ENCODE measurements around the gene SLC22A5. TPM values are rescaled to one million over a fixed set of nuclear protein-coding genes. Genes with fewer than 3 reads are reported as not detected.

Gene SLC22A5
- polyA plus RNA-seq (2013, experiment 1 of 2) = 1.4 TPM
- 1.7 TPM for polyA plus RNA-seq (2013, experiment 2 of 2)

- H3K9me3 ChIP-seq (ENCODE audit: insufficient read depth, low read depth, low read length) = no peaks in the 10 kb centered on the region
- peaks cover 7% of the 10 kb centered on the region; the same call in 1 of the 2 replicates for H3K4me1 ChIP-seq (ENCODE audit: insufficient read depth, low read length)
- no peaks in the 10 kb centered on the region for H3K36me3 ChIP-seq (ENCODE audit: insufficient read depth, low read length)
- H3K9ac ChIP-seq (ENCODE audit: low read depth, low read length) = peak within 1 kb of the TSS; percentile 52
- H3K4me3 ChIP-seq (ENCODE audit: low read length) = peak within 1 kb of the TSS; percentile 62
- under 1% methylated on average over 83 of the region's 83 CpGs for WGBS
- H3K27ac ChIP-seq (ENCODE audit: low read depth, low read length) = no peak within 1 kb of the TSS
- H3K27me3 ChIP-seq (ENCODE audit: insufficient read depth, low read length) = peaks cover 34% of the 10 kb centered on the region
Measured at GRCh38 chr5:132369474-132370180, at the start of gene SLC22A5. SLC22A5 (plus strand) TSS chr5:132369710; CDS start chr5:132369973, 263 bp downstream.

GRCh38 chr5:132319975-132320374 is 49.5 kb upstream of the SLC22A5 start:
- no peaks in the 10 kb centered on the region for H3K27me3 ChIP-seq (ENCODE audit: insufficient read depth, low read length)
- no peaks in the 10 kb centered on the region for H3K36me3 ChIP-seq (ENCODE audit: insufficient read depth, low read length)
- no peaks in the 10 kb centered on the region for H3K9me3 ChIP-seq (ENCODE audit: insufficient read depth, low read depth, low read length)
- no peak overlapping the region for H3K4me3 ChIP-seq (ENCODE audit: low read length)
- no peak overlapping the region for H3K9ac ChIP-seq (ENCODE audit: low read depth, low read length)
- WGBS = 89% methylated on average over 1 of the region's 1 CpG
- H3K4me1 ChIP-seq (ENCODE audit: insufficient read depth, low read length) = peaks cover 16% of the 10 kb centered on the region
- no peak overlapping the region for H3K27ac ChIP-seq (ENCODE audit: low read depth, low read length)

- no peak overlapping the region; the same call in 1 of the 2 replicates for H3K27ac ChIP-seq (ENCODE audit: low read depth, low read length)
- no peaks in the 10 kb centered on the region for H3K36me3 ChIP-seq (ENCODE audit: insufficient read depth, low read length)
- H3K4me3 ChIP-seq (ENCODE audit: low read length) = no peak overlapping the region
- H3K9me3 ChIP-seq (ENCODE audit: insufficient read depth, low read depth, low read length) = no peaks in the 10 kb centered on the region
- no peaks in the 10 kb centered on the region for H3K27me3 ChIP-seq (ENCODE audit: insufficient read depth, low read length)
- no peak overlapping the region for H3K9ac ChIP-seq (ENCODE audit: low read depth, low read length)
- WGBS = 92% methylated on average over 3 of the region's 3 CpGs
- H3K4me1 ChIP-seq (ENCODE audit: insufficient read depth, low read length) = peaks cover 16% of the 10 kb centered on the region
Measured at GRCh38 chr5:132321109-132321721, 48.3 kb upstream of the SLC22A5 start.

- H3K36me3 ChIP-seq (ENCODE audit: insufficient read depth, low read length) = no peaks in the 10 kb centered on the region
- H3K27me3 ChIP-seq (ENCODE audit: insufficient read depth, low read length) = no peaks in the 10 kb centered on the region
- 43% methylated on average over 11 of the region's 11 CpGs for WGBS
- no peaks in the 10 kb centered on the region for H3K9me3 ChIP-seq (ENCODE audit: insufficient read depth, low read depth, low read length)
- H3K9ac ChIP-seq (ENCODE audit: low read depth, low read length) = peak overlapping the region; percentile 36
- peak overlapping the region; percentile 12; the same call in 1 of the 2 replicates for H3K27ac ChIP-seq (ENCODE audit: low read depth, low read length)
- H3K4me3 ChIP-seq (ENCODE audit: low read length) = no peak overlapping the region
- peaks cover 16% of the 10 kb centered on the region for H3K4me1 ChIP-seq (ENCODE audit: insufficient read depth, low read length)
Measured at GRCh38 chr5:132322266-132322665, 47.2 kb upstream of the SLC22A5 start.

- peaks cover 16% of the 10 kb centered on the region for H3K4me1 ChIP-seq (ENCODE audit: insufficient read depth, low read length)
- H3K36me3 ChIP-seq (ENCODE audit: insufficient read depth, low read length) = no peaks in the 10 kb centered on the region
- no peak overlapping the region for H3K4me3 ChIP-seq (ENCODE audit: low read length)
- H3K27me3 ChIP-seq (ENCODE audit: insufficient read depth, low read length) = no peaks in the 10 kb centered on the region
- H3K9me3 ChIP-seq (ENCODE audit: insufficient read depth, low read depth, low read length) = no peaks in the 10 kb centered on the region
- H3K27ac ChIP-seq (ENCODE audit: low read depth, low read length) = no peak overlapping the region
- H3K9ac ChIP-seq (ENCODE audit: low read depth, low read length) = no peak overlapping the region
- WGBS = 92% methylated on average over 5 of the region's 5 CpGs
Measured at GRCh38 chr5:132323202-132323601, 46.3 kb upstream of the SLC22A5 start.

GRCh38 chr5:132325691-132326090 is 43.8 kb upstream of the SLC22A5 start:
- Histone ChIP-seq H3K4me1 (ENCODE audit: insufficient read depth, low read length) (peaks cover 16% of the 10 kb centered on the region), H3K9me3 (ENCODE audit: insufficient read depth, low read depth, low read length) (no peaks in the 10 kb centered on the region), H3K9ac (ENCODE audit: low read depth, low read length) (no peak overlapping the region), H3K27me3 (ENCODE audit: insufficient read depth, low read length) (no peaks in the 10 kb centered on the region), H3K27ac (ENCODE audit: low read depth, low read length) (no peak overlapping the region), H3K4me3 (ENCODE audit: low read length) (no peak overlapping the region), H3K36me3 (ENCODE audit: insufficient read depth, low read length) (no peaks in the 10 kb centered on the region)
- WGBS = 87% methylated on average over 4 of the region's 4 CpGs

- 91% methylated on average over 1 of the region's 2 CpGs for WGBS
Measured at GRCh38 chr5:132327252-132327955, 42.1 kb upstream of the SLC22A5 start.

GRCh38 chr5:132334812-132335211 is 34.7 kb upstream of the SLC22A5 start:
- Histone ChIP-seq H3K9ac (ENCODE audit: low read depth, low read length) (no peak overlapping the region), H3K4me1 (ENCODE audit: insufficient read depth, low read length) (no peaks in the 10 kb centered on the region), H3K27me3 (ENCODE audit: insufficient read depth, low read length) (no peaks in the 10 kb centered on the region), H3K4me3 (ENCODE audit: low read length) (no peak overlapping the region), H3K9me3 (ENCODE audit: insufficient read depth, low read depth, low read length) (no peaks in the 10 kb centered on the region), H3K36me3 (ENCODE audit: insufficient read depth, low read length) (no peaks in the 10 kb centered on the region), H3K27ac (ENCODE audit: low read depth, low read length) (no peak overlapping the region)
- 90% methylated on average over 3 of the region's 3 CpGs for WGBS

More at GRCh38 chr5:132327252-132327955, 42.1 kb upstream of the SLC22A5 start:
- H3K4me1 ChIP-seq (ENCODE audit: insufficient read depth, low read length) = peaks cover 10% of the 10 kb centered on the region
- no peak overlapping the region for H3K9ac ChIP-seq (ENCODE audit: low read depth, low read length)
- no peak overlapping the region for H3K4me3 ChIP-seq (ENCODE audit: low read length)
- H3K36me3 ChIP-seq (ENCODE audit: insufficient read depth, low read length) = no peaks in the 10 kb centered on the region
- no peak overlapping the region for H3K27ac ChIP-seq (ENCODE audit: low read depth, low read length)
- no peaks in the 10 kb centered on the region for H3K9me3 ChIP-seq (ENCODE audit: insufficient read depth, low read depth, low read length)
- no peaks in the 10 kb centered on the region for H3K27me3 ChIP-seq (ENCODE audit: insufficient read depth, low read length)

- Histone ChIP-seq H3K9ac (ENCODE audit: low read depth, low read length) (no peak overlapping the region), H3K9me3 (ENCODE audit: insufficient read depth, low read depth, low read length) (no peaks in the 10 kb centered on the region), H3K4me1 (ENCODE audit: insufficient read depth, low read length) (no peaks in the 10 kb centered on the region), H3K27ac (ENCODE audit: low read depth, low read length) (no peak overlapping the region), H3K27me3 (ENCODE audit: insufficient read depth, low read length) (no peaks in the 10 kb centered on the region), H3K36me3 (ENCODE audit: insufficient read depth, low read length) (no peaks in the 10 kb centered on the region), H3K4me3 (ENCODE audit: low read length) (no peak overlapping the region)
Measured at GRCh38 chr5:132335402-132335801, 34.1 kb upstream of the SLC22A5 start.

- no peaks in the 10 kb centered on the region for H3K27me3 ChIP-seq (ENCODE audit: insufficient read depth, low read length)
- no peak overlapping the region for H3K9ac ChIP-seq (ENCODE audit: low read depth, low read length)
- no peaks in the 10 kb centered on the region for H3K9me3 ChIP-seq (ENCODE audit: insufficient read depth, low read depth, low read length)
- H3K4me3 ChIP-seq (ENCODE audit: low read length) = no peak overlapping the region
- H3K4me1 ChIP-seq (ENCODE audit: insufficient read depth, low read length) = no peaks in the 10 kb centered on the region
- H3K36me3 ChIP-seq (ENCODE audit: insufficient read depth, low read length) = no peaks in the 10 kb centered on the region
- no peak overlapping the region for H3K27ac ChIP-seq (ENCODE audit: low read depth, low read length)
Measured at GRCh38 chr5:132339502-132339901, 30.0 kb upstream of the SLC22A5 start.

Data from HUES64 (cell line).